Activated T-cell treated with anti-CD3 and anti-CD28 coated beads, Interleukin-2, amount 50 U/mL, for 4 hours (primary cell): ENCODE measurements around the gene ARHGAP30. TPM values are rescaled to one million over a fixed set of nuclear protein-coding genes. Genes with fewer than 3 reads are reported as not detected.
"Not testable (repeated sequence)": the region's sequence is repeated elsewhere in the genome, so short reads cannot be mapped to it uniquely, and the experiment has no call there.

ENCODE experiments used
- ATAC-seq, 2 donors: fragments of 200-7000 bp; cut with Tn5 transposase; one replicate each; pipeline ENCODE4 v1.10.0; 2021
- DNase-seq: peaks from one replicate; pipeline ENCODE4 v3.0.0-alpha.2; 2020
- H3K27me3 Mint-ChIP-seq: one replicate; pipeline ENCODE4 v1.8.0; 2021; ENCODE audit warnings: low read depth, mixed read lengths
- H3K36me3 Mint-ChIP-seq: one replicate; pipeline ENCODE4 v1.8.0; 2022; ENCODE audit warnings: mixed read lengths; ENCODE audit not compliant: insufficient read depth
- H3K4me1 Mint-ChIP-seq: one replicate; pipeline ENCODE4 v1.8.0; 2021; ENCODE audit warnings: low read depth, mixed read lengths
- H3K4me3 Mint-ChIP-seq: one replicate; pipeline ENCODE4 v1.8.0; 2021; ENCODE audit warnings: mild to moderate bottlenecking, moderate library complexity, mixed read lengths
- H3K9me3 Mint-ChIP-seq: one replicate; pipeline ENCODE4 v1.8.0; 2021; ENCODE audit warnings: mixed read lengths
- total RNA-seq, 3 donors: library from RNA; stranded (reverse); gene quantifications; one replicate each; pipeline ENCODE4 v1.2.1, GENCODE V29; 2021

Gene ARHGAP30
- total RNA-seq, 3 donors from 2014 or later = 103 to 128 (median 106) TPM

- DNase-seq = peak; percentile 72
- Mint-ChIP-seq H3K4me1 (peaks cover 72% of the 10 kb centered on the region), H3K27me3 (no peaks in the 10 kb centered on the region), H3K9me3 (no peaks in the 10 kb centered on the region), H3K4me3 (peak overlapping the region; percentile 95), H3K36me3 (peaks cover 12% of the 10 kb centered on the region)
- peak; percentile 69 to 72 for ATAC-seq
Measured at GRCh38 chr1:161068306-161069234, 1.1 kb downstream of the ARHGAP30 start.

- H3K27me3 Mint-ChIP-seq = no peaks in the 10 kb centered on the region
- H3K36me3 Mint-ChIP-seq = peaks cover 16% of the 10 kb centered on the region
- H3K4me3 Mint-ChIP-seq = peak overlapping the region; percentile 95
- no peaks in the 10 kb centered on the region for H3K9me3 Mint-ChIP-seq
- DNase-seq (no peak), ATAC-seq (peak; percentile 51)
- peaks cover 80% of the 10 kb centered on the region for H3K4me1 Mint-ChIP-seq
Measured at GRCh38 chr1:161066694-161067093, 3.0 kb downstream of the ARHGAP30 start.

GRCh38 chr1:161065681-161066080 lies 4.0 kb downstream of the ARHGAP30 start:
- Mint-ChIP-seq H3K36me3 (peaks cover 16% of the 10 kb centered on the region), H3K4me1 (peaks cover 79% of the 10 kb centered on the region)
- H3K27me3 Mint-ChIP-seq, H3K4me3 Mint-ChIP-seq, H3K9me3 Mint-ChIP-seq, ATAC-seq, DNase-seq: not testable (repeated sequence)

GRCh38 chr1:161063936-161064335 lies 5.8 kb downstream of the ARHGAP30 start:
- H3K27me3 Mint-ChIP-seq, H3K9me3 Mint-ChIP-seq, DNase-seq, ATAC-seq: not testable (repeated sequence)
- peaks cover 82% of the 10 kb centered on the region for H3K4me1 Mint-ChIP-seq
- H3K36me3 Mint-ChIP-seq = peaks cover 21% of the 10 kb centered on the region
- H3K4me3 Mint-ChIP-seq = peak overlapping the region; percentile 62

GRCh38 chr1:161061419-161061818 lies 8.3 kb downstream of the ARHGAP30 start:
- H3K27me3 Mint-ChIP-seq = no peaks in the 10 kb centered on the region
- no peaks in the 10 kb centered on the region for H3K9me3 Mint-ChIP-seq
- H3K4me3 Mint-ChIP-seq = no peak overlapping the region
- H3K36me3 Mint-ChIP-seq = peaks cover 21% of the 10 kb centered on the region
- H3K4me1 Mint-ChIP-seq = peaks cover 66% of the 10 kb centered on the region
- DNase-seq (no peak), ATAC-seq (no peak)

- no peak overlapping the region for H3K4me3 Mint-ChIP-seq
Measured at GRCh38 chr1:161059293-161059692, 10.4 kb downstream of the ARHGAP30 start.

GRCh38 chr1:161054805-161055204 lies 14.9 kb downstream of the ARHGAP30 start:
- no peak for ATAC-seq
- Mint-ChIP-seq H3K27me3 (no peaks in the 10 kb centered on the region), H3K9me3 (no peaks in the 10 kb centered on the region), H3K36me3 (peaks cover 37% of the 10 kb centered on the region), H3K4me3 (no peak overlapping the region), H3K4me1 (peaks cover 22% of the 10 kb centered on the region)
- no peak for DNase-seq

More at GRCh38 chr1:161059293-161059692, 10.4 kb downstream of the ARHGAP30 start:
- DNase-seq (no peak), ATAC-seq (no peak)
- H3K36me3 Mint-ChIP-seq = peaks cover 25% of the 10 kb centered on the region
- H3K27me3 Mint-ChIP-seq = no peaks in the 10 kb centered on the region
- no peaks in the 10 kb centered on the region for H3K9me3 Mint-ChIP-seq
- H3K4me1 Mint-ChIP-seq = peaks cover 56% of the 10 kb centered on the region

- DNase-seq (no peak), ATAC-seq (no peak)
- no peaks in the 10 kb centered on the region for H3K9me3 Mint-ChIP-seq
- H3K4me1 Mint-ChIP-seq = peaks cover 16% of the 10 kb centered on the region
- H3K27me3 Mint-ChIP-seq = no peaks in the 10 kb centered on the region
- H3K36me3 Mint-ChIP-seq = peaks cover 34% of the 10 kb centered on the region
- H3K4me3 Mint-ChIP-seq = no peak overlapping the region
Measured at GRCh38 chr1:161054232-161054631, 15.5 kb downstream of the ARHGAP30 start.

DNA sequence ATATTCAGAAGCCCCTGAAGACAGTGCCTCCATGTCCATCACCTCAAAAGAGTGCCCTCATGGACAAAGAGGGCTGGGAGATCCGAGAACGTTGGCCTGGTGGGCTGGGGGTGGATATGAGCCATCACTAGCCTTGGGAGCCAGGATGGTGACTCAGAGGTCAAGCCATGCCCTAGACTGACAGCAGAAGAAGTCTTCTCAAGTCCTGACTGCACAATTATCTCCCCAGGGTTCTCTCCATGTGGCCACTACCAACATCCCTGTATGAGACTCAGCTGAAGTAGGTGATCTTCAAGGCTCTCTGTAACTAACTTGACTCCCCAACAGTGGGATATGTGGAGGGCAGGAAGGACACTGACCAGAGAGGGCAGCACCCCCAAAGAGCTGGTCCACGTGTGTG lies 16.8 kb downstream of the ARHGAP30 start:
- Mint-ChIP-seq H3K36me3 (peaks cover 43% of the 10 kb centered on the region), H3K27me3 (no peaks in the 10 kb centered on the region), H3K4me1 (peaks cover 18% of the 10 kb centered on the region), H3K9me3 (no peaks in the 10 kb centered on the region), H3K4me3 (no peak overlapping the region)
- ATAC-seq (no peak), DNase-seq (no peak)

- DNase-seq (no peak), ATAC-seq (no peak)
- H3K36me3 Mint-ChIP-seq = peaks cover 44% of the 10 kb centered on the region
- peaks cover 20% of the 10 kb centered on the region for H3K4me1 Mint-ChIP-seq
- no peaks in the 10 kb centered on the region for H3K27me3 Mint-ChIP-seq
- H3K4me3 Mint-ChIP-seq = no peak overlapping the region
- no peaks in the 10 kb centered on the region for H3K9me3 Mint-ChIP-seq
Measured at GRCh38 chr1:161051219-161051618, 18.5 kb downstream of the ARHGAP30 start.

DNA sequence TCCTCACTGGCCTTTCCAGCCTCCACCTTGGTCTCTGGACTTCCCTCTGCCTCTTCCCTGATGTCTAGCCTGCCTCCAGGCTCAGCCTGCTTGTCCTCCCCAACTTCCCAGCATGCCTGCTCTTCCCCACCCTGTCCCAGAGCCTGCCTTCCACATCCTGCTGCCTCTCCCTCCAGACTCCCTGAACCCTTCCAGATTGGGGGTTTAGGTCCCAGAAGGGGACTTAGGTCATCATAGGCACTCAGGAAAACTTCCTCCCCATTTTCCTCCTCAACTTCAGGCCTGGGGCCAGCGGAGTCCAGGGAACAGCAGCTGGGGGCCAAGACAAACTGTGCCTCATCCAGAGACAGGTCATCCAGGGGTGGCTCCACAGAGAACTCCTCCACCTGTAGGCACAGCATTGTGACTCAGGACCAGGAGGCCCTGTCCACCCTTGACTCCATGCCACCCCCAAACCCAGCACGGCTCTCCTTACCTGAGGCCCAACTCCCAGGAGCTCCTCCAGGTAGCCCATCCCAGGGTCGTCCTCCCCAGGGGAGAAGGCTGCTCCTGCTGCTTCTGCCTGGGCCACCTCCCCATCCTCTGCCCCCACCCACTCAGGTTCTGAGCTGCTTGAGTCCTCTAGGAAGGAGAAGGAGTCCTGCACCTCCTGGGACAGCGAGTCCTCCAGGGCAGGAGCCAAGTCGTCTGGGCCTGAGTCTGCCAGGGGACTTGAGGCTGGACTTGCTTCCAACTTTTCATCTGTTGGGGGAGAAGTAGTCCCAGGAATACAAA lies 20.6 kb downstream of the ARHGAP30 start:
- Mint-ChIP-seq H3K4me1 (peaks cover 25% of the 10 kb centered on the region), H3K27me3 (no peaks in the 10 kb centered on the region), H3K4me3 (no peak overlapping the region), H3K36me3 (peaks cover 41% of the 10 kb centered on the region), H3K9me3 (no peaks in the 10 kb centered on the region)
- no peak for ATAC-seq
- DNase-seq = no peak

GRCh38 chr1:161047436-161048420 lies 22.0 kb downstream of the ARHGAP30 start:
- H3K4me3 Mint-ChIP-seq = no peak overlapping the region
- H3K27me3 Mint-ChIP-seq = no peaks in the 10 kb centered on the region
- DNase-seq = no peak
- peaks cover 35% of the 10 kb centered on the region for H3K36me3 Mint-ChIP-seq
- H3K9me3 Mint-ChIP-seq = no peaks in the 10 kb centered on the region
- ATAC-seq = no peak
- peaks cover 33% of the 10 kb centered on the region for H3K4me1 Mint-ChIP-seq

DNA sequence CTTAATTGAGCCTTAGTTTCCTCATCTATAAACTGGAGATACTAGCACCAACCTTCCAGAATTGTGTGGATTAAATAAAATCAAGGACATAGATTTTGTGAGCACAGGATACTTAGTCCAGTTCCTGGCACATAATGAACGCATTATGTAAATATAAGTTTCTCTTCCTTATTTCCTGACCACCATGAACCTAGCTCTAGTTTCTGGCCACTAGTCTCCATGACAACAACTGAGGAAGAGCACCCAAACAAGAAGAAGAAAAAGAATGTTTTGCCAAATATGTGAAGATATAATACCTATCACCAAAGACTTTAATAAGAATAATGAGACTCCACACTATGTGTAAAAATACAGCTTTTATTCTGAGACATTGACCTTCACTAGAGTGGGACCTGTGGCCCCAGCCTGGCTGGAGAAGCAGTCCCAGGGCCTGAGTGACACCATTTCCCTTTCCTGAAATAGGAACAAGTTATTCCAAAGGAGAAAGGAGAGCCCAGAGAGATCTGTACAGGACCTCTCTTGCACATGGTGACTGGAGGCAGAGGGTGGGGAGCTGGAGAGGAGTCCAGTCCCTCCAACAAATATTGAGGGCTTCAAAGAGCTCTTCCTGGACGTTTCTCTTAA lies 23.0 kb downstream of the ARHGAP30 start:
- ATAC-seq (no peak), DNase-seq (no peak)
- peaks cover 37% of the 10 kb centered on the region for H3K4me1 Mint-ChIP-seq
- H3K9me3 Mint-ChIP-seq = no peaks in the 10 kb centered on the region
- H3K4me3 Mint-ChIP-seq = peak overlapping the region; percentile 95
- H3K27me3 Mint-ChIP-seq = no peaks in the 10 kb centered on the region
- peaks cover 33% of the 10 kb centered on the region for H3K36me3 Mint-ChIP-seq
